GM19023 (cell line): ENCODE data around the gene FAM110A.
"Not testable (repeated sequence)": the region's sequence is repeated elsewhere in the genome, so short reads cannot be mapped to it uniquely, and the experiment has no call there.

Experiments used
- ATAC-seq: cut with Tn5 transposase; IDR thresholded peaks from one replicate; pipeline ENCODE4 v1.9.1; 2021; ENCODE audit warnings: mild to moderate bottlenecking, moderate library complexity; ENCODE audit not compliant: unreplicated experiment

Gene FAM110A

DNA sequence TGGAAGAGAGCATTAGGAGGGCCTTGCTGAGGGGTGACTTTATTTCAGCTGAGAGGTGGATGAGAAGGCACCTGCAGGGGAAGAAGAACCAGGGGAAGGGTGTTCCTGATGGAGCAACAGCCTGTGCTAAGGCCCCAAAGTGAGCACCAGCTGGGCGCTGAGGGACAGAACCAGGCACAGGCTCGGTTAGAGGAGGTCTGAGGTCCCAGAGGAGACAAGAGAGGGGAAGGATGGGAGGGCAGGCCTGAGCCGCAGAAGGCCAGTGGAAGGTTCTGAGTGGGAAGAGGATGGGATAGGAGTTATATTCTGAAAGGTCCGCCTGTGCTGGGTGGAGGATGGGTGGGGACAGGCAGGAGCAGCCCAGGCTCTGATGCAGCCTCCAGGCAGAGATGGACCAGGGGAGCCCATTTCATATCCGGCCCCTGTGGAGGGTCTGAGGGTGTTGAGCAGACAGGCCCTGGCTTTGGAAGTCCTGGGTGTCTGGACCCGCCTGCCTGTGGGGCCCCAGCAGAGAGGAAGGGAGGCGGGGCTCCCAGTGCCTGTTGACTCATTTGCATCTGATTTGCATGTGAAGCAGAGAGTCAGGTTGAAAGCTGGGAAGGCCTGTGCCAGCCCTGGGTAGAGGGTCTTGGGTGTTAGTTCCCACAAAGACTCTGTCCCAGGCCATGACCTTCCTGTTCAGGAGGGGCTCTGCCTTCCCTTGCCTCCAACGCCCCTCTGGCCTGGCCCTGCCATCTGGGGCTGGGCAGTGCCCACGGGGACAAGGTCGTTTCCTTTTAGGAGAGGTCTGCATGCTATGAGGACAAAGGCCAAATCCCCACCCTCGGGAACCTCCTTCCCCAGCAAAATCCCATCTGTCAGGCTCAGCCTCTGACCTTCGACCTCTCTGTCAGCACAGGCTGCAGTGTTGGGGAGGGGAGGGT lies 10.6 kb upstream of the FAM110A start:
- ATAC-seq: no peak

DNA sequence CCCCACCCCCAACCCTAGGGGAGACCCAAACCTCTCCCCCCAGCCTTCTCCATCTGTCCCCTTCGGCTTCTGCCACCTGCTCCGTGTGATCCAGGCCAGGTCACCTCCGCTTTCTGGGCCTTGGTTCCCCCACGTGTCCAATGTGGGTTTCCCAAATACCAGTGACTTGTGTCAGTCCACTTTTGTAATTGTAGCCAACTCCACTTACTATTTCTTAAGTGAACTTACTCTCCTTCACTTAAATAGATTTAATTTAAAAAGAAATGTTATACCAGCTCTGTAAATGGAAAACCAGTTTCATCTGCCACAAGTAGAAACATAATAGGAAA lies 10.0 kb upstream of the FAM110A start:
- no peak for ATAC-seq

- ATAC-seq: no peak
Observed at GRCh38 chr20:824490-824889, 9.0 kb upstream of the FAM110A start.

GRCh38 chr20:824916-825315 lies 8.6 kb upstream of the FAM110A start:
- ATAC-seq: no peak

- no peak for ATAC-seq
Observed at GRCh38 chr20:825710-826421, 7.6 kb upstream of the FAM110A start.

GRCh38 chr20:826695-827323 lies 6.7 kb upstream of the FAM110A start:
- ATAC-seq: no peak

- ATAC-seq: not testable (repeated sequence)
Observed at GRCh38 chr20:827981-828380, 5.5 kb upstream of the FAM110A start.

DNA sequence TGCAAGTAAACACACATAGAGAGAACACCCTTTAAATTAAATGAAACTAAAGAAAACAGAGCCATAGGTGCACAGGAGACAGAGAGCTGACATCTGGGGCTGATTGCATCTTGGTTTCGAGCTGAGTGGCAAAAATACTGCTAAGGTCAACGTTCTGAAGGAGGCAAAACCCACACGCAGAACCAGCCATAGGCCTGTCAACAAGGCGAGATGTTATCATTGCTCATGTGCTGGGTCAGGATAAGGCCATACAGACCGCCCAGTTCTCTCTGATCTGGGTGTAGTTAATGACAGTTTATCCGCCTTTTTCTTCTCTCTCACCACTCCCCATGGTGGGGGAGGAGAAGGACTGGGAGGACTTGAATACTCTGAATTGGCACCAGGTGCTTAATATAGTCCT lies 4.5 kb upstream of the FAM110A start:
- no peak for ATAC-seq

DNA sequence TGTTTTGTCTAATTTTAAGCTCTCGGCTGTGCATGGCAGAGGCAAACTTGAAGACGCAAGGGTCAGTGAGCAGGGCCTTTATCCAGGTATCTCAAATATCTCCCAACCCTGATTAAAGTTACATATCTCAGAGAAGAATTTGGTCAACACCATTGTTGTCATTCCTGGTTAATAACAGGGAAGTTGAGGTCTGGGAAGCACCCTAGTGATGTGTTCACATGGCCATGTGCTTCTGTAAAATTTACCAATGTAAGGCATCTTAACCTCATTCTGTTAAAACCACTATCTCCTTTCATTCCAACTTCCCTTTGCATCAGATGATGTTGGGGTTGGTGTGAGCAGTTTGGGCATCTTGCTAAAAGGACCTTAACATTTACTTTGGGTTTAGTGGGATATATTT lies 4.0 kb upstream of the FAM110A start:
- ATAC-seq: no peak

DNA sequence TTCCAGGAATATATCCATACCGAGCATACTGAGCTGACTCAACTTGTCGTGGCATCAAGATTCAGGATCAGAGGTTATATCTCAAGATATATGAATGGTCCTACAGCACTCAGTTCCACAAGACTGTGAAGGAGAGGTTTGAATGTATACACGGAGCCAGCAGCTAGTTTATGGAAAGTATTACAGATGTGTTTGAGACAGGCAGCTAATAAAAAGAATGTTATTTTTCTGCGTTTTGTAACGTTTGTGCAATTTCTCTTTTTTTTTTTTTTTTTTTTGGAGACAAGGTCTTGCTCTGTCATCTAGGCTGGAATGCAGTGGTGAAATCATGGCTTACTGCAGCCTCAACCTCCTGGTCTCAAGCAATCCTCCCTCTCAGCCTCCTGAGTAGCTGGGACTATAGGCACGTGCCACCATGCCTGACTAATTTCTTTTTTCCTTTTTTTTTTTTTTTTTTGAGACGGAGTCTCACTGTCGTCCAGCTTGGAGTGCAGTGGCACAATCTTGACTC lies 3.4 kb upstream of the FAM110A start:
- no peak for ATAC-seq

- ATAC-seq: no peak
Observed at GRCh38 chr20:831251-831650, 2.3 kb upstream of the FAM110A start.

DNA sequence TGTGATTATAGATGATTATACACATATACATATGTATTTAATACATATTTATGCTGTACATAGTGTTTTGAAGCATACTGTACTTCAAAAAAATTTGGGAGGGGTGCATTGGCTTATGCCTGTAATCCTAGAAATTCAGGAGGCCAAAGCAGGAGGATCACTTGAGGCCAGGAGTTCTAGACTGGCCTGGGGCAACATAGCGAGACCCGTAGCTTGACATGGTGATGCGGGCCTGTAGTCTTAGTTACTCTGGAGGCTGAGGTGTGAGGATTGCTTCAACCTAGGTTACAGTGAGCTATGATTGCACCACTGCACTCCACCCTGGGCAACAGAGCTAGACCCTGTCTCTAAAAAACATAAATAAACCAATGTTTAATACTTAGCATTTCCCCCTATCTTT lies 1.6 kb upstream of the FAM110A start:
- no peak for ATAC-seq

DNA sequence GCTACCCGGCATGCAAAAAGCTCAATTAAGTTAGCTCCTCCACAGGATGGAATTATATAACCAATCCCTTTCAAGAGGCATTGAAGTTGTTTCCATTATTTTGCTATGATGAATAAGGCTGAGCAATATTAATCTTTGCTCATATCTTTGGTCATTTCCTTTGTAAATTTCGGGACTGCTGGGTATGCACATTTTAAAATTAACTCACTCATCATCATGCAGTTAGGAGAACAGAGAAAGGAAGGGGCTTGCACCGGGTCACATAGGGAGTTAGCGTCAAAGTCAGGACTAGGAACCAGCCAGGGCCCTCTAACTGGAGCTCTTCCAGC lies 430 bp upstream of the FAM110A start:
- ATAC-seq: peak; percentile 27

- ATAC-seq: no peak
Observed at GRCh38 chr20:834151-834746, 734 bp downstream of the FAM110A start.

GRCh38 chr20:835608-836045 lies 2.1 kb downstream of the FAM110A start:
- no peak for ATAC-seq

DNA sequence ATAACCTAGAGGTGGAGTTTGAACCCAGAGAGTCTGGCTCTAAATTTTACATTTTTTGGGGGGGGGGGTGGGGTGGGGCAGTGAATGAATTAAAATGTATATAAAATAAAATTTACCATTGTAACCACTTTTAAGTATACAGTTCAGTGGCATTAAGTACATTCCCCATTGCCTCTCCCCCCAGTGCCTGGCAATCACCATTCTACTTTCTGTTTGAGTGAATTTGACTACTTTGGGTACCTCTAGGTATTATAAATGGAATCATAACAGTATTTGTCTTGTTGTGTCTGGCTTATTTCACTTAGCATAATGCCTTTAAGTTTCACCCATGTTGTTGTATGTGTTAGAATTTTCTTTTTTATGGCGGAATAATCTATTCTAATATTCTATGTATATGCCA lies 2.7 kb downstream of the FAM110A start:
- ATAC-seq: no peak

DNA sequence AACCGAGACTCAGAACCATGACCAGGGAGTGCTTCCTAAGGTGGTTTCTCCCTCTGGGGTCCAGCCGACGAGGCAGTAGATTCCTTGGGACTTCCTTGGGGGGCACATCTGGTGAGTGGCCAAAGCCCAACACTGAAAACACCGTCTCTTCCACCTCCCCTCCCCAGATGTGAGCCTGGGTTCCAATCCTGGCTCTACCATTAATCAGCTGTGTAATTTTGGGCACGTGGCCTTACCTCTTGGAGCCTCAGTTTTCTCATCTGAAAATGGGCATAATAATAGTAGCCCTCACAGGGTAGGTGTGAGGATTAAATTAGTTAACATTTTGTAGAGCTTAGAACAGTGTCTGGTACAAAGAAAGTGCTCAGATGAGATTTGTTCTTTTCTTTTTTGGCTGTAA lies 5.5 kb downstream of the FAM110A start:
- ATAC-seq: no peak

- no peak for ATAC-seq
Observed at GRCh38 chr20:839626-840025, 6.1 kb downstream of the FAM110A start.

DNA sequence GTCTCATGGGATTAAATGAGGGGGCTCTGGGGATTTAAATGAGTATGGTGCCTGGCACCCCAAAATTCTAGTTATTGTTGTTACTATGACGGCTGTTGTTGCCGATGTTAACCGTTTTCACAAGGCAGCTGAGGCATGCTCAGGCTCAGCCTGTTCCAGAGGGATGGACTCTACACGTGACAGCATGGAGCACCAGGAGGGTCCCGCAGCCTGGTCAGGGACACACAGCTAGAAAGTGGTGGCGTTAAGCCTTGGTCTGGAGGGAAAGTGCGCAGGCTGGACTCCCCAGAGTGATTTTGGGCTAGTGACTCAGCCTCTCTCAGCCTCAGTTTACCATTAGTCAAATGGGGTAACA lies 7.0 kb downstream of the FAM110A start:
- ATAC-seq: no peak

DNA sequence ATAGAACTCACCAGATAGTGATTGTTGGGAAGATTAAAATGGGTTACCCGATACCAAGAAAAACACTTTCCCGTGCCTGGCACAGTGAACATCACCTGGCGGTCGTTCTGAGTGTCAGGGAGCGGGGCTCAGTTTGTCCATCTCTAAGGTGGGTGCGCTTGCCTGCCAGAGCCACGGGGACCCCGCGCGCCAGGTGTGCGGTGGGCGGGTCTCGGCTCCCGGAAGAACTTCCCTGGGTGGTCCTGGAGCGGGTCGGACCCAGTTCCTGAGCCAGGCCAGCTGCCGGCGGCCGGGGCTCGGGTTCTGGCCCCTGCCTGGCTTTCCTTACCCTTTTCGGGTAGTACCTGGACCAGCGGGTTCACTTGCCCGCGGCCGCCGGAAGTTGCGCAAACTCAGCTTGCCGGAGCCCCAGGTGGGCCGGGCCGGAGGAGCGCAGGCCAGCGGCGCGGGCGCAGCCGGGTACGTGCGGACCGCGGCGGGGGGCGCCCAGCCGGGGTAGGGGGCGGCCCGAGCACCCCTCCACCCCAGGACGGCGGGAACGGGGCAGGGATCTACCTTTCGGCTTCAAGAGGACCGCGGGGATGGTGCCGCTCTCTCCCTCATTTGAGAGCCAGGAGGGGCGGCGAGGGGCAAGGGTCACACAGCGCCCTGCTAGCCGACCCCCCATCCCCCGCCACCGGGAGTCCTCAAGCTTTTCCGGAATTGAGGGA lies 7.5 kb downstream of the FAM110A start:
- no peak for ATAC-seq
